Effector memory CD4-positive, alpha-beta T cell (primary cell): ENCODE data around the gene ASNSD1.
A peak's percentile ranks its signal among the peaks of the same experiment; 100 is the strongest.

ENCODE experiments used
- DNase-seq, 3 donors: peaks; one replicate each; pipeline ENCODE4 v3.0.0-alpha.2; 2020
- H3K27ac ChIP-seq: 2 replicates; pipeline ENCODE4 v1.7.0; 2013; ENCODE audit warnings: mild to moderate bottlenecking, low read length, moderate library complexity; ENCODE audit not compliant: insufficient read depth, poor library complexity, severe bottlenecking
- H3K27me3 ChIP-seq: replicated peaks from 2 replicates; pipeline ENCODE4 v1.7.0; 2013; ENCODE audit warnings: mild to moderate bottlenecking, low read length; ENCODE audit not compliant: insufficient read depth, control insufficient read depth, poor library complexity, severe bottlenecking
- H3K36me3 ChIP-seq: 2 replicates; pipeline ENCODE4 v1.7.0; 2013; ENCODE audit warnings: mild to moderate bottlenecking, low read length, moderate library complexity; ENCODE audit not compliant: control insufficient read depth, insufficient read depth
- H3K4me1 ChIP-seq: 2 replicates; pipeline ENCODE4 v1.7.0; 2013; ENCODE audit warnings: low read length, mild to moderate bottlenecking; ENCODE audit not compliant: control insufficient read depth, insufficient read depth, poor library complexity, severe bottlenecking
- H3K4me3 ChIP-seq: 2 replicates; pipeline ENCODE4 v1.7.0; 2013; ENCODE audit warnings: low read length, low read depth, mild to moderate bottlenecking; ENCODE audit not compliant: insufficient read depth, poor library complexity, severe bottlenecking
- H3K9me3 ChIP-seq: 2 replicates; pipeline ENCODE4 v1.7.0; 2013; ENCODE audit warnings: mild to moderate bottlenecking, low read length, moderate library complexity; ENCODE audit not compliant: control insufficient read depth
- total RNA-seq, 3 donors: gene quantifications; one replicate each; lab custom pipeline; 2026; lab: John Stamatoyannopoulos, UW

The ASNSD1 gene
- 13.0 to 25.2 (median 19.6) reads per million in 3 donors for total RNA-seq

DNA sequence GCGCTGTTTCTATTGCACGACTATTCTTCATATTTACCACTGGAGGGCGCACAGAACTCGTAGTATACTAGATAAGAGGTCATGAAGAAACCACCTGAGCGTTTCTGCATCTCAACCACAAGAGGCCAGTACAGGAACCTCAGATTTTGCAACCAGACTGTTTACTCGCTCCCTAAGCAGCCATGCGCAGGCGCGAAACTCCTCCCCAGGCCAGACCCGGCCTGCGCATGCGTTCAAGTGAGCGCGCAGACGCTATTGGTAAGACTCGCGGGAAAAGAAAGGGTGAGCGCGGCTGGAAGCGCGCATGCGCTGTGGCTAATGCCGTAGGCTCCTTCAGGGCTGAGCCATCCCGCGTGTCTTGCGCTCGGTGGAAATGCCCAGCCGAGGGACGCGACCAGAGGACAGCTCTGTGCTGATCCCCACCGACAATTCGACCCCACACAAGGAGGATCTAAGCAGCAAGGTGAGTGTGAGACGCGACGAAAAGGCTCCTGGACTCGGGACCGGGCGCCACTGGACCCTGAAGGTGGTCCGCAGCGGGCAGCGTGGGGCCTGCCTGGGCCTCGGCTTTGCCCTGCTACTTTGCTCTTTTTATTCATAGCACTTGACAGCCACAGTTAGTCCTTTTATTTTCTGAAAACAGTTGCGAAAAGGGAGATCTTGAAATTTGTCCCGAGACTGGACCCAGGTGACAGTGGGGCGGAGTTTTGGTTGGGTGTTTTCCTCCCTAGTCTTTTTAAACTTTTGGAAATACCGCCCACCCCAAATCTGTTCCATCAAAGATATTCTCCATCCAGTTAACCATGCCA lies at the start of gene ASNSD1:
ASNSD1 (plus strand) TSS at position 312 of the 809 bp plus-strand sequence. CDS start 4,674 bp downstream, outside the sequence.
- Histone ChIP-seq H3K27ac (peak within 1 kb of the TSS; percentile 95), H3K4me1 (peaks cover 37% of the 10 kb centered on the region), H3K9me3 (no peaks in the 10 kb centered on the region), H3K27me3 (no peaks in the 10 kb centered on the region), H3K4me3 (peak within 1 kb of the TSS; percentile 79), H3K36me3 (peaks cover 4% of the 10 kb centered on the region)
- DNase-seq, result peak; percentile 98 to 99 (median 99)

DNA sequence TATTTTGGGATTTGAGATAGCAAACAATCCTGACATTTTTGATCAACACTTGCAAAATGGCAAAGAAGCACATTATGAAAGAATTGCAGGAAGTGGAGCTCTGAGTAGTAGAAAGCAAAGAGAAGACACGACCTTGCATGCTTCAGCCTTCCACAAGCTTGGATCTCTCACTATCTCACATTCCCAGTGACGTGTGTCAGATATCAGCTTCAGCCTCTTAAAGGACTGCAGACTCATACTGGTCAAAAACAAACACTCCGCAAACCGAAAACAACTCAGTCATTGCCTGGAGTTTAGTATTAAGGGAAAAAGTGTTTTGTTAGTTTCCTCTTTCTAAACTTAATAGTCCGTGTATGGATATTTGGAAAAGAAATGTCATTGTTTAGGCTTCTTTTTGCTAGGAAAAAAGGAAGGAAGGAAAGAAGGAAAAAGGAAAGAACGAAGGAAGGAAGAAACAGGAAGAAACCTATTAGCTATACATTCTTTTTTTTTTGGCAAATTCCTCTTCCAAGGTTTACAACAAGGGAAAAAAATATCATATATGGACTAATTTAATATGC lies 48.1 kb upstream of the ASNSD1 start:
- Histone ChIP-seq H3K9me3 (no peaks in the 10 kb centered on the region), H3K4me1 (no peaks in the 10 kb centered on the region), H3K27me3 (no peaks in the 10 kb centered on the region), H3K36me3 (no peaks in the 10 kb centered on the region), H3K27ac (no peak overlapping the region), H3K4me3 (no peak overlapping the region)
- DNase-seq, result no peak

DNA sequence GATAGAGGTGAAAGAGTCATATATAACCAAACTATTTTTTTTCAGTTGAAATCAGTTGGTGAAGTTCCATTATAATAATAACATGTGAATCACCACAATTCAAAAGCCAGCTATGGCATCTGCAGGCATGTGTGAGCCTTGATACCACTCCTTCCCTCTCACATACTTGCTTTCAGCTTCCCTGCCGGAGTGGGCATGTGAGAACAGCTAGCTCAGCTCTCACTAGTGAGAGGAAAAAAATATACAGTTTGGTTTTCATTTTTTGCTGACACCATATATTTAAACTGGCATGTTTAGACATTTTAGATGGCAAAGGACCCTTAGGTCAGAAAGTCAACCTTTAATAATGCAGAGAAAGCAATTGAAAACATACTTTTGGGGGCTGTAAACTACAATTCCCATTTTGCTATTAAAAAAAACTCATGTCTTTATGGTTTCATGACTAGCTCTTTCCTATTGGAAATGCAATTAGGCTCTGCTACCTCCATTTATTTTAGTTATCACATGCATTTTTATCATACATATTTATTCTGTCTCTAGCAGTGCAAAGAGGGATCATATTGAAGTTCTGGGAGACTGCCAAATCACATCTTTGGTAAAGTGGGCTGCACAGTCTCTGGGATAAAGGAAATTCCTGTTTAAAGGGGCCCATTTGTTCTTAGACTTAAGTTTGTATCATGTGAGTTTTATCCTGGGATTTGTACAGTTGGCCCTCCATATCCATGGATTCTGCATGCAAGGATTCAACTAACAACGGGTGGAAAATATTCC lies 47.4 kb upstream of the ASNSD1 start:
- no peaks in the 10 kb centered on the region for H3K36me3 ChIP-seq
- no peak for DNase-seq
- no peaks in the 10 kb centered on the region for H3K9me3 ChIP-seq
- H3K27me3 ChIP-seq, result no peaks in the 10 kb centered on the region
- H3K27ac ChIP-seq, result no peak overlapping the region
- no peak overlapping the region for H3K4me3 ChIP-seq
- no peaks in the 10 kb centered on the region for H3K4me1 ChIP-seq

DNA sequence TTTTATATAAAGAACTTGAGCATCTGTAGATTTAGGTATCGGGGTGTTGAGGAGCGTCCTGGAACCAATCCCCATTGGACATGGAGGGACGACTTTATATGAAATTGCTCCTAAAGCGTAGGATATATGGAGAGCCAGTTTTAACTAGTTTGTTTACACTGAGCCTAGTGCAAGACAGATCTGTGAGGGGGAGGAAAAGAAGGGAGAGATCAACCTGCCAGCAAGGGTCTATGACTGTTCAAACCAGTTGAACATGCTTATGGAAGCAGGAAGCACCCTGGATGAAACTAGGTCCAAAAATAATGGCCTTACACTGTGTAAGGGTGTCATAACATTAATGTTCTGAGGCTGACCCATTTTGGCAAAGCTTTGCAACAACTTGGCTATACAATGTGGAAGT lies 46.7 kb upstream of the ASNSD1 start:
- Histone ChIP-seq H3K9me3 (no peaks in the 10 kb centered on the region), H3K27me3 (no peaks in the 10 kb centered on the region), H3K36me3 (no peaks in the 10 kb centered on the region), H3K27ac (no peak overlapping the region), H3K4me3 (no peak overlapping the region), H3K4me1 (no peaks in the 10 kb centered on the region)
- no peak for DNase-seq

DNA sequence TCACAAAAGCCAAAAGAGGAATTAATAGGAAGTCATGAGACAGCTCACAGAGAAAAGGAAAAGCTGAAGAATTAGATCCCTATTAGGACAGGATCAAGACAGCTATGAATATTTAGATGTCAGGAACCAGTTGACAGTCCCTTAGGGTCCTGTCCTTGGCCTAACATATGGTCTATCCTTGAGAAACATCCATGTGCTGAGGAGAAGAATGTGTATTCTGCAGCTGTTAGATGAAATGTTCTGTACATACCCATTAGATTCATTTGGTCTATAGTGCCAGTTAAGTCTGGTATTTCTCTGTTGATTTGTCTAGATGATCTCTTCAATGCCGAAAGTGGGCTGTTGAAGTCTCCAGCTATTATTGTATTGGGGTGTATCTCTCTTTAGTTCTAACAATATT lies 43.1 kb upstream of the ASNSD1 start:
- H3K4me3 ChIP-seq, result no peak overlapping the region
- no peak overlapping the region for H3K27ac ChIP-seq
- DNase-seq, result no peak
- no peaks in the 10 kb centered on the region for H3K36me3 ChIP-seq
- no peaks in the 10 kb centered on the region for H3K4me1 ChIP-seq
- no peaks in the 10 kb centered on the region for H3K9me3 ChIP-seq
- no peaks in the 10 kb centered on the region for H3K27me3 ChIP-seq

DNA sequence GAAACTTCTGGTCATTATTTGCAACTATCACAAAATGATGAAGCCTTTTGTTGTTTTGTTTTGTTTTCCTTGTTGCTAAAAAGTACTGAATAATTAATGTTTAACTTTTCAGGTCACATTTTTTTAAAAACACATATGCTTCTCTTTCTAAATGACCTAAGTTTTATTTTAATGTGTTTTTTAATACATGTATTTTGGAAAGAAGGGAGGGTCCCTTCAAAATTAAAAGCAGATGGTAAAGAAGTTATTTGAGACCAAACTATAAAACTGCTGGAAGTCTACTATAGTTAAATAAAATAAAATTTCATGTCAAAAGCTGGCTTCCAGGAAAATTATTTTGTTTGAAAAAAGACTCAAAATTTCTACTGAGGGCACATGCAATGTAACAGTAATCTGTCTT lies 39.5 kb upstream of the ASNSD1 start:
- Histone ChIP-seq H3K9me3 (no peaks in the 10 kb centered on the region), H3K4me1 (peaks cover 7% of the 10 kb centered on the region), H3K27me3 (no peaks in the 10 kb centered on the region), H3K36me3 (no peaks in the 10 kb centered on the region), H3K27ac (no peak overlapping the region), H3K4me3 (no peak overlapping the region)
- no peak for DNase-seq

DNA sequence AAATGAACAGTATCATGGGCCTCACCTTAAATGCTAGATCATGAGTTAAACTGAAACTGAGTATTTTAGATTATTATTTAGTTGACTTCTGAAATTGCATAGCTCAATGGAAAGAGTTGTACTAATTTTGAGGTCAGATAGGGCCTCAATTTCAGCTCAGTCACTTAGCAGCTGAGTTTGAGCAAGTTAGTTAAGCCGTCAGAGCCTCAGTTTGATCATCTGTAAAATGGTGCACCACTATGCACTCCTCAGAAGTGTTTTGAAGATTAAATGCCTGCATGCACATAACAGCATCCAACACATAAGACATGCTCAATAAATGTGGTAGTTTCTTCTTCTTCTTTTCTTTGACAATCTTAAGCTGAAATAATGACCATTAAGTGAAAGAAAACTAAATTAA lies 38.2 kb upstream of the ASNSD1 start:
- Histone ChIP-seq H3K27ac (no peak overlapping the region), H3K9me3 (no peaks in the 10 kb centered on the region), H3K4me3 (no peak overlapping the region), H3K4me1 (peaks cover 7% of the 10 kb centered on the region), H3K27me3 (no peaks in the 10 kb centered on the region), H3K36me3 (no peaks in the 10 kb centered on the region)
- no peak for DNase-seq

DNA sequence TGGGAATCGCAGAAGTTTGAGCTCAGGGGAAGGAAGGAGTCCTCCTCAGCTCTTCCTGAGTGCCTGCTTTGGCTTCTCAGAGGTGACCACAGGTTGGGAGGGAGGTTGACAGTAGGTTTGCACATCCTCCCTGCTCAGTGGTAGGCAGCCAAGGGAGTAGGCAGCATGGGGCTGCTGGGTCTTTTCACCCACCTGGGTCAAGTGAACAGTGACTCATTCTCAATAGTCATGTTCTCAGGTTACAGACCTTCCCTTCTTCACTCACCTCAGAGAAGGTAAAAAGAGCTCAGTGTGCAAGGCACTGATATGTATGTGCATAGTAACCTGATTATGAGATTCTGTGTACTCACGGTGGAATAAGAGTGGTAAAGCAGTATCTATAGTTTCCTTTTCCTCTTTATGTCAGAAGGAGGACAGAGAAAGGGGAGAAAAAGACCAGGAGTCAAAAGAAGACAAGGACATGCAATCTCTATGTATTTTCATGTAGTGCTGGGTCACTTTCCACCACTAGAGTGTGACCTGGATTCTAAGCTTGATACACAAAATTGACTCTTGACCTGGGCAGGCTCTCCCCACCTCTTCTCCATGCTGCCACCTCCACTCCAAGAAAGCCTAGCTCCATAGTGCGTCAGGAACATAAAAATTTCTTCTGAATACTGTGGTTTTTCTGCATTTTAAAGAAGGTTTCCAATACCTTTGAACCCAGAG lies 36.5 kb upstream of the ASNSD1 start:
- Histone ChIP-seq H3K27me3 (no peaks in the 10 kb centered on the region), H3K9me3 (no peaks in the 10 kb centered on the region), H3K36me3 (no peaks in the 10 kb centered on the region), H3K27ac (no peak overlapping the region), H3K4me1 (peaks cover 7% of the 10 kb centered on the region), H3K4me3 (no peak overlapping the region)
- DNase-seq, result no peak

DNA sequence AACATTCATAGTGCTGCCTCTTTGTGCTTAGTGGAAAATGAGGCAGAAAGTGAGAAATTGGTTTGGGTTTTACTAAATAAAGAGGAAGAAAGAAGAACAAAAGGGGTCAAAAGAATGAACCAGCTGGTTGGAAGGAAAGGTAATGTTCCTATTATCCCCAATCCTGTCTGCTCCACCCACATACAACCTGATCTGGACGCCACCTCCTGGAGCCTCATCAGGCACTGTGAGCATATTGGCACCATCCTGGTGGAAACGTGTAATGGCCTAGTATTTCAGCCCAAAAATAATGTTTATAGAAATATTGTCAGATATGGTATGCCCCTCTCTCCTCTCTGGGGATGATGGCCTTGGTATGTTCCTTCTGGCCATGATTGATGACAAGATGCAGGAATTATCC lies 35.6 kb upstream of the ASNSD1 start:
- Histone ChIP-seq H3K9me3 (no peaks in the 10 kb centered on the region), H3K4me1 (peaks cover 7% of the 10 kb centered on the region), H3K4me3 (no peak overlapping the region)

More for the DNA sequence above, 35.6 kb upstream of the ASNSD1 start:
- no peak for DNase-seq
- Histone ChIP-seq H3K27me3 (no peaks in the 10 kb centered on the region), H3K36me3 (no peaks in the 10 kb centered on the region), H3K27ac (no peak overlapping the region)
